Activated CD4-positive, alpha-beta T cell treated with anti-CD3 and anti-CD28 coated beads for 24 hours (primary cell): ENCODE measurements around the gene S100A10.

ENCODE experiments used
- DNase-seq, 2 donors: peaks; one replicate each; pipeline ENCODE4 v3.0.0-alpha.2; 2020; ENCODE audit warnings: low read depth in 2 of 2

Gene S100A10

GRCh38 chr1:151935894-151936602 lies 57.6 kb downstream of the S100A10 start:
- DNase-seq, result no peak

- no peak for DNase-seq
These were observed 58.5 kb downstream of the S100A10 start for GRCh38 chr1:151935154-151935553.

GRCh38 chr1:151934048-151934493 lies 59.6 kb downstream of the S100A10 start:
- DNase-seq, result peak in 1 of 2 donors; percentile 36
